T-helper 22 cell (primary cell): ENCODE data around the gene CST3.
"Not testable (repeated sequence)": the region's sequence is repeated elsewhere in the genome, so short reads cannot be mapped to it uniquely, and the experiment has no call there.

Experiments
- DNase-seq: peaks from one replicate; pipeline ENCODE4 v3.0.0-alpha.2; 2020; ENCODE audit warnings: low read depth

The CST3 gene

DNA sequence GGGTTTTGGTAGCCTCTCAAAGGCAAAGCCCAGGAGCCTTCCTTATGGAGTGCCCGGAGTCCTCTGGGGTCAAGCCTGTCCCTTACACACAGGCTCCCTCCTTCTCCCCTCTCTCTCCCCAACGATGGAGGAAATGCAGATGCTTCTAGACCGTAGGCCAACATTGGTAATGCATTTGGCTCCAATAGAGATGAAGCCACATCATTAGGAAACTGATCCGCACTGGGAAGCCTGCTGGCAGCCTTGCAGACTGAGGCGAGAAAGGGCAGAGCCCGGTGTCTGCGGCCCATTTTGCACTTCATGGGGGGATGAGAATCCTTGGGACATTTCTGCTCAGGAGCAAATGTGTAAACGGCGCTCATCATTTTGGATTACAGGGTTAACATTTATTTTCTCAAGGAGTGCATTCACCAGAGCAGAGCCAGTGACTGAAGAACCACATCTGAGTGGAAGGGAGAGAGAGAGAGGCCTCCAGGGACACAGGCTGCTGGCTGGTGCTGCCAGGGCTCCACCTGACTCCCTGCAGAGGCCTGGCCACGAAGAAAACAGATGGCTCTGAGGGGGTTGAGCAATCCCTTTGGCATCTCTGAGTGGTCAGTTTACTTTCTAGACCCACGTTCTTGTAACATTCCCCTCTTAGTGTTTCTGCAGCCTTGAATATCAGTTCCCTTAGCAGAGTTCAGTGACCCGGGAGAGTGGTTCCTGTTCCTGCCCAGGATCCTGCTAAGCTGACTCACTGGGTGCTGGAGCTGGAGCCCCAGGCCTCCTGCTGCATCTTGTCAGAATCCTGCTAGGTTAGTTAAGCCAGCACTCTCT lies 4.4 kb upstream of the CST3 start:
- no peak for DNase-seq

DNA sequence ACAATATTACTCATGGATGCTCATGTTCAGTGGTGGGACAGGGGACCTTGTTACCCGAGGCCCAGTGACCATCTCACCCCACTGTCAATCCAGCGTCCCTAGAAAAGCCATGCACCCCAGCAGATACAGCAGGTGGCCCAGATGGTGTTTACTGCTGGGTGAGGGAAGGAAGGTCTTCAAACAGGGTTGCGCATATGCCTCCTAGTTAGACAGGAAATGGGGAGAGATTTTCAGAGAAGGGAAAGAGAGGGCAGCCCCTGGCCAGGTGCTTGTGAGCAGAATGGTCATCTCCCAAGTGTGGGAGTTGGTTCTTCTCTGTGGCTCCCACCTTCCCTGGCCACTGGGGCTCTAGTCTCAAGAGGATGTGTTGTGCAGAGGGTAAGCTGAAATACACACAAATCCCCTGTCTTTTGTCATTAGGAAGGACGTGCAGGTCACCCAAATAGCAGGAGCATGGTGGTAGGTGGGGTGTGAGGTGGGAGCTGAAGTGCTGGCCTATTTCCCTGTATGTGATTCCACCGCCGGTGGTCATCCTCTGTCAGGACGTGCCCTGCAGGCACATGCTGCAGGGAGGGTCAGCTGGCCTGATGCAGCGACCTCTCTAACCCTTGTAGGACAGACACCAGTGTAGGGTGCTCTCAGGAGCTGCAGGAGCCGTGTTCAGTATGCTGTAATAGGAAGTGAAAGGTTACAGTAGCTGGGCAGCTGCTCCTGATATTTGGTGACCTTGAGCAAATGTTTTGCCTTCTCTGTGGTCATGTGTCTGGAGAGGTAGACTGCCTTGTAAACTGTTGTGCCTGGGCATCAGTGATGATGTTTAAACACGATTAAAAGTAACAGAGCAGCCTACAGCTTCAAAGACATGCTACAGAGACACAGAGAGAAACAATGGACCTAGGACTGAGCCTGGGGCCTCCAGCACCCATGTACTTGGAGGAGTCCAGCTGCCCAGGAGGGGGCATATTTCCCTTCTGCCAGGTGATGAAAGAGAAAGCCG lies 3.2 kb upstream of the CST3 start:
- no peak for DNase-seq

DNA sequence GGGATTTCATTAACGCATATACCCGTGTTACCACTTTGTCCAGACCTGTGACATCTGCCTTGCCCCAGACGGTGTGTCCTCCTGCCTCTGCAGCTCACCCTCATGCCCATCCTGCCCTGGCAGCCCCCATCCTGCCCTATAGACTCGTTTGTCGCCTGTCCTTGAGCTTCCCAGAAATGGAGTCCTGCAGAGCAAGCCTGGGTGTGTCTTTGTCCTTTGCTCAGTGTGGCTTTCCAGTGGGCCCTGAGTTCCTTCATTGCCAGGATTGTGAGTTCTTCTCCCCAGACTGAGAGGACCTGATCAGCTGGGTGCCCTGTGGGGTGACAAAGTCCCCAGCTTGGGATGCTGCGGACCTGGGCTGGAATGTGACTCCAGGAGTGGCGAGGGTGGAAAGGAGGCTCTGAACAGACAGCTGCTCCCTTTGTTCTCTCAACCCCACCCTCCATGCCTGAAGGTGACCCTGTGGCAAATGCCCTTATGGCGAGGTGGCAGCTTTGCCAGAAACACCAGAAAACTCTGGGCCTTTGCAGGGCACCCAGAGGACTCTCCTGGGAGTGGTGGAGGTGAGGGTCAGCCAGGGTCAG lies 2.4 kb upstream of the CST3 start:
- no peak for DNase-seq

DNA sequence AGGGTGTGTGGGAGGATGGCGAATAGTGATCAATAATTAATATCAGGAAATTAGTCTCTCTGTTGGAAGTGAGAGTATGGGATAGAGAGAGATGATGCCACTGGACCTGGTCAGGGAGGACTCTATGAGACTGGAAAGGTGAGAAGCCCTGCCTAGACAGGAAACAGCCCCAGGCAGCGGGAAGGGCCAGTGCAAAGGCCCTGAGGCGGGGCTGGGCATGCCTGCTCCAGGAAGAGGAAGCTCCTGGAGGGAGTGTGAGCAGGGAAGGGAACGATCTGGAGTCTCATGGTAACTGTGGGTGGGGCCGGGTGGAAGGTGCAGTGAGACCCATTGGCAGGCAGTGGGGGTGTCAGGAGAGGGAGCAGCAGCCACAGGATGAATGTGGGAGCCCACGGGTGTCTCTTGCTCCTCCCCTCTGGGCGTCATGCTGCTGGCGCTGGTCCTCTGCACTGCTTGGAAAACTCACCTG lies 1.8 kb upstream of the CST3 start:
- DNase-seq, result no peak

DNA sequence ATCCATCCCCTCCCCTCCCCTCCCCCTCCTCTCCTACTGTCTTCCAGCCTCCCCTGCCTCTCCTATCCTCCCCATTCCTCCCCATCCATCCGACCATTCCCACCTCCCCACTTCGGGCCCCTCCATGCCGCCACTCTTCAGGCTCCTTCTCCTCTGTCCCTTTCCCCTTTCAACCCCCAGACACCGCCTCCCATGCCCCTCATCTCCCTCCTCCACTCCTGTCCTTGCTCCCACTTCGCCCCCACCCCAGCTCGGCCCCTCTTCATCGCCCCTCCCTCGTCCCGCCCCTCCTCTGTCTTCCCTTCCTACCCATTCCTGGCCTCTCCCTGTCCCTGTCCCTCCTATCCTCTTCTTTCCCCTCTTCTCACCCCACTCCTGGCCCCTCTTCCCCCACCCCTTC lies 554 bp upstream of the CST3 start:
- DNase-seq, result no peak

DNA sequence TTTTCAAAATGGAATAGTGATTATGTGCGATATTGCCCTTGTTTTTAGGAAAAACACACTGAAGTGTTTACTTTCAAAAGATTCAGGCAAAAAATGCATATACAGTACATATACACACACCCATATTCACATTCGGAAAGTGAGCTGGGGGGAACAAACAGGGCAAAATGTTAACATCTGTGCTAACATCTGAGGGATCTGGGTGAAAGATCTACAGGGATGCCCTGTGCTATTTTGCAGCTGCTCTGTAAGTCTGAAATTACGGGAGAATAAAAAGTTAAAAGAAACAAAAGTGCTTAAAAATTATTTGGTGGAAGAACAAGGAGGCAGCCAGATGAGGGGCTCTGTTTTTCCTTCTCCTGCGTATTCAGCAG lies 860 bp downstream of the CST3 start:
- no peak for DNase-seq

DNA sequence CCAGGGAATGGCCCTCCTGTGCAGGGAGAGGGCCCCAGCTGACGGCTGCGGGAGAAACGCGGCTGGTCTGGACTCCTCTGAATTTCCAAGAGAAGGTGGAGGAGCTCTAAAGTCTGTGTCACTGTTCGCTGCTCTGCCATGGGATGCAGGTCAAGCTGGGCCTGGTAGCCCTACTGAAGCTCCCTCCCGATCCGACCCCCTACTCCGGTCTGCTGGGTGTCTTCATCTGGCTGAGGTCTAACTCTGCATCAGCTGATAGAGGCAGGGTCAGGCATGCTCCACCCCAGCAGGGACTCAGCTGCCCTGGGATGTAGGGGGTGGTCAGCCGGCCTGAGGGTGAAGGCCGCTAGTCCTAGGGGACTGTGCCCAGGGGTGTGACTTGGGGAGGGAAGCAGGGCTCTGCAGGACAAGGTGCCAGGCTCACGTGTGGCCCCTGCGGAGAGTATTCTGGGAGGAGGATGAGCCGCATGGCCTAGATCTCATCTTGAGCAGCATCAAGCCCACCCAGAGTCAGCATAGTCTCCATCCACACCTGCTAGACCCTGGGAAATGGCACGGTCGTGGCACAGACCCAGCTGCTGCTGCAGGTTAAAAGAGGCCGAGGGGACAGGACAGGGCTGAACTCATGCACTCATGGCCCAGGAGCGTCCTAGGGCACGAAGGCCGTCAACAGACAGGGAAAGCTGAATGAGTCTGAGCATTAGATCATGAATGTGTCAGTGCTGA lies 1.4 kb downstream of the CST3 start:
- DNase-seq, result no peak

- DNase-seq, result not testable (repeated sequence)
Observed at GRCh38 chr20:23635768-23636090, 2.0 kb downstream of the CST3 start.

- DNase-seq, result no peak
Observed at GRCh38 chr20:23634985-23635767, 2.6 kb downstream of the CST3 start.

DNA sequence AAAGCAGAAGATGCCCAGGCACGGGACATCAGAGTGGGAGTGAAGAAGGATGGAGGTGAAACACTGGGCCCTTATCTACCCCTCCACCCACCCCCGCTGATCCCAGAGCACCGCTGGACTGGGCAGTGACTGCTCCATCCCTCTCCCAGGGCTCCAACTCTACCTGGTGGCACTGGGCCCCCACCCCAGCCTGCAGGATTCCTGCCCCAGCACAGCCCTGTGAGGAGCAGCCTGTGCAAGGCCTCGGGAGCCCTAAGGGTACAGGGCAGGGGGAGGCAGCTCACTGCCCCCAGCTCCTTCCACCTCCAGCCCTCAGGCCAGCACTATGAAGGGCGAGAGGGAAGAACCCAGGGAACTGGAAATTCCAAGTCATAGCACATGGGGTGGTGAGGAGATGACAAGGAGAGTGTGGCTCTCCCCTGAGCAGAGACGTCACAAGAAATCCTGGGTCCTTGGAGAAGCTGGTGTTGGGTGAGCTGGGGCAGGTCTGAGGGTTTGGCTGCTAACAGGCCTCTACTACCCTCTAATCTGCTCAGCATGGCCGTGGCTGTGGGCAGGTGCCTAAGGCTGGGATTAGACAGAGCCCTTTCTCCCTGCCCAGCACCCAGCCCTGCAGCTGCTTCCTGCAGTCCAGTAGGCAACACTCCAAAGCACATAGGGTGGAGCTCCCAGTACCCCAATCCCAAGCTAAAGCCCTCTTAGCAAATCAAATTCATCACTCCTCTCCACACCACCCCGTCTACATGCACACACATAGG lies 3.5 kb downstream of the CST3 start:
- DNase-seq, result no peak

DNA sequence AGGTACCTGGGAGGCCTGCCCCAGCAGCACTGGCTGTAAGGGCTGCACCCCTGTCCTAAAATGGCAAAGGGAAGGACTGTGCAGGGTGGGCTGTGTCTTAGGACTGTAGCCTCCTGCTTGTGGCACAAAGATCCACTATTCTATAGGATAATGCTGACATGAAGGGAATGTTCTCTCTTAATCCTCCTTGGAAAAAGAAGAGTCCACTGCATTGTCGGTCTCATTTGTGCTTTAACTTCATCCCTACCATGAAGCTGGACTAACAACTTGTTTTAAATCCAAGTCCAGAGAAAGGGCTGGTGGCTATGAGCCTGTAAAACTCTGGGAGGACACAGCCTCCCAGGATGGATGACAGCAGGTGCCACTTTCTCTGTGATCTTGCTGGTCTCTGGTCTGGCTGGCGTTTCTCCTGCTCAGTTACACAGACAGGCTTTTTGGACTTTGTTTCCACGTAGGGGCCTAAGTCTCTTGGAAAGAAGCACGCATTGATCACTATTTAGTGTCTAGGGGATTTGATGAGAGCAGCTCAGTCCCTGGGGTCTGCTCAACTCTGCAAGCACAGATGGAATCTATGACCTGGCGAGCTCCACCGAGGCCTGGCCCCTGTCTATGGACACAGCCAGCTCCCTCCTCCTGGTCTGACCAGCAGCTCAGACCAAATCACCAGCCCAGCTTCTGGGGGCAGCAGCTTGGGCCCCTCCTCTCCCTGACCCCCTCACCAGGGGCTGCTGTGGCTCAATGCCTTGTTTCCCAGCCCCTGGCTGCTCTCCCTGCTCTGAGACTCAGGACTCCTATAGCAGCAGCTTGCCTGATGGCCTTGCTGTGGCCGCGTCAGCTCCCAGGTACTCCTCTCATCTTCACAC lies 4.8 kb downstream of the CST3 start:
- DNase-seq, result no peak

GRCh38 chr20:23631981-23632710 lies 5.6 kb downstream of the CST3 start:
- no peak for DNase-seq

GRCh38 chr20:23631226-23631822 lies 6.4 kb downstream of the CST3 start:
- DNase-seq, result no peak

- no peak for DNase-seq
Observed at GRCh38 chr20:23630392-23630849, 7.3 kb downstream of the CST3 start.

- no peak for DNase-seq
Observed at GRCh38 chr20:23629542-23630391, 8.0 kb downstream of the CST3 start.

DNA sequence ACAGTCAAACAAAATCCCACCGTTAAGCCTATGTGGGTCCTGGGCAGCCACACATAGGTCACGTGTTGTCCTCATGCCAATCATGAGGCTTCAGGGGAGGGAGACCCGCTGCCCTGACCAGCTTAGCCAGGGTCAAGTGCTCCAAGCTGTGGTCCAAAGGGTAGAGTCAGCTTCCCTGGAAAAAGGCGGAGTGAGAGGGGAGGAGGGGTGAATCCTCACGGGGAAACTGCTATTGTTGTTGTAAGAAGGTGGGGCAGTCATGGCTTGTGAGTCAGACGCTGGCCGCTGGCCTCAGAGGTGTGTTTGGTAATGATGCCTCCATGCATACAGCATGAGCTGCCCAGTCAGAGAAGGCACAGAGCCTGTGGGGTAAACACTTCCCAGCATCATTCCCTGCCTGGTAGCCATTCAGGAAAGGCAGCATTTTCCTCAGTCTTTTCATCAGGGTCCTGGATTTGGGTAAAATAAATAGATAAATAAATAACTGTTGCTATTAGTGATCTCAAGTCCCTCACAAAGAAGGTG lies 8.7 kb downstream of the CST3 start:
- no peak for DNase-seq

GRCh38 chr20:23628402-23629016 lies 9.2 kb downstream of the CST3 start:
- no peak for DNase-seq
